ENCODE results near the gene SIPA1L3.

SIPA1L3 gene

GRCh38 chr19:37933937-37934358, 26.9 kb downstream of the SIPA1L3 start:
- ChIA-PET POLR2A (no interaction called here), CTCF (interaction anchor here (2.4 to 3.5 kb wide), 2 partner anchors 11 to 32 kb away, joined by 12 to 16 read pairs; no protein-coding TSS in a partner anchor)
- Histone ChIP-seq H3K4me3 (ENCODE audit: control insufficient read depth in 1 of 7, extremely low read depth in 1 of 7, insufficient read depth in 4 of 7, low read depth in 2 of 7, low read length in 6 of 7) (peak overlapping the region in 1 of 7 experiments; percentile 69), H3K27me3 (replicated peaks in 2 of 5; ENCODE audit: control insufficient read depth in 4 of 5, insufficient read depth in 5 of 5, low read length in 4 of 5) (no peaks in the 10 kb centered on the region), H3K9me3 (ENCODE audit: control extremely low read depth in 1 of 5, control insufficient read depth in 4 of 5, insufficient read depth in 2 of 5, low read depth in 1 of 5, low read length in 4 of 5) (peaks cover 0 to 7% (median 5%) of the 10 kb centered on the region in 5 experiments), H3K36me3 (ENCODE audit: control insufficient read depth in 4 of 4, insufficient read depth in 4 of 4, low read length in 3 of 4) (peaks cover 0 to 14% (median 8%) of the 10 kb centered on the region in 4 experiments), H3K4me1 (ENCODE audit: control extremely low read depth in 1 of 4, control insufficient read depth in 4 of 4, insufficient read depth in 4 of 4, low read length in 3 of 4) (peaks cover 7 to 56% (median 50%) of the 10 kb centered on the region in 4 experiments), H3K27ac (ENCODE audit: insufficient read depth in 1 of 2, low read depth in 1 of 2, low read length in 2 of 2, poor library complexity in 1 of 2, severe bottlenecking in 2 of 2) (no peak overlapping the region)
- WGBS (ENCODE audit: insufficient coverage), result 95% methylated on average over 7 of the region's 9 CpGs
- no peak for DNase-seq

GRCh38 chr19:37935341-37935740, 28.3 kb downstream of the SIPA1L3 start:
- H3K27ac ChIP-seq (ENCODE audit: insufficient read depth in 1 of 2, low read depth in 1 of 2, low read length in 2 of 2, poor library complexity in 1 of 2, severe bottlenecking in 2 of 2), result no peak overlapping the region
- H3K9me3 ChIP-seq (ENCODE audit: control extremely low read depth in 1 of 5, control insufficient read depth in 4 of 5, insufficient read depth in 2 of 5, low read depth in 1 of 5, low read length in 4 of 5), result peaks cover 0 to 7% (median 5%) of the 10 kb centered on the region in 5 experiments
- peaks cover 3 to 47% (median 42%) of the 10 kb centered on the region in 4 experiments for H3K4me1 ChIP-seq (ENCODE audit: control extremely low read depth in 1 of 4, control insufficient read depth in 4 of 4, insufficient read depth in 4 of 4, low read length in 3 of 4)
- CTCF ChIA-PET, result no interaction called here
- H3K27me3 ChIP-seq (replicated peaks in 2 of 5; ENCODE audit: control insufficient read depth in 4 of 5, insufficient read depth in 5 of 5, low read length in 4 of 5), result no peaks in the 10 kb centered on the region
- H3K4me3 ChIP-seq (ENCODE audit: control insufficient read depth in 1 of 7, extremely low read depth in 1 of 7, insufficient read depth in 4 of 7, low read depth in 2 of 7, low read length in 6 of 7), result no peak overlapping the region
- no peak for DNase-seq
- POLR2A ChIA-PET, result no interaction called here
- no CpG with 5 or more reads among the region's 1 CpG for WGBS (ENCODE audit: insufficient coverage)
- H3K36me3 ChIP-seq (ENCODE audit: control insufficient read depth in 4 of 4, insufficient read depth in 4 of 4, low read length in 3 of 4), result peaks cover 0 to 19% (median 8%) of the 10 kb centered on the region in 4 experiments

- POLR2A ChIA-PET, result no interaction called here
- H3K36me3 ChIP-seq (ENCODE audit: control insufficient read depth in 4 of 4, insufficient read depth in 4 of 4, low read length in 3 of 4), result peaks cover 0 to 19% (median 8%) of the 10 kb centered on the region in 4 experiments
- peaks cover 0 to 7% (median 5%) of the 10 kb centered on the region in 5 experiments for H3K9me3 ChIP-seq (ENCODE audit: control extremely low read depth in 1 of 5, control insufficient read depth in 4 of 5, insufficient read depth in 2 of 5, low read depth in 1 of 5, low read length in 4 of 5)
- WGBS (ENCODE audit: insufficient coverage), result no CpG with 5 or more reads among the region's 2 CpGs
- no peak for DNase-seq
- no peak overlapping the region for H3K27ac ChIP-seq (ENCODE audit: insufficient read depth in 1 of 2, low read depth in 1 of 2, low read length in 2 of 2, poor library complexity in 1 of 2, severe bottlenecking in 2 of 2)
- peaks cover 3 to 39% (median 37%) of the 10 kb centered on the region in 4 experiments for H3K4me1 ChIP-seq (ENCODE audit: control extremely low read depth in 1 of 4, control insufficient read depth in 4 of 4, insufficient read depth in 4 of 4, low read length in 3 of 4)
- no peaks in the 10 kb centered on the region for H3K27me3 ChIP-seq (replicated peaks in 2 of 5; ENCODE audit: control insufficient read depth in 4 of 5, insufficient read depth in 5 of 5, low read length in 4 of 5)
- CTCF ChIA-PET, result no interaction called here
- H3K4me3 ChIP-seq (ENCODE audit: control insufficient read depth in 1 of 7, extremely low read depth in 1 of 7, insufficient read depth in 4 of 7, low read depth in 2 of 7, low read length in 6 of 7), result no peak overlapping the region
Observed at GRCh38 chr19:37936166-37936565, 29.2 kb downstream of the SIPA1L3 start.

GRCh38 chr19:37936886-37937285, 29.9 kb downstream of the SIPA1L3 start:
- Histone ChIP-seq H3K36me3 (ENCODE audit: control insufficient read depth in 4 of 4, insufficient read depth in 4 of 4, low read length in 3 of 4) (peaks cover 0 to 19% (median 10%) of the 10 kb centered on the region in 4 experiments), H3K27me3 (replicated peaks in 2 of 5; ENCODE audit: control insufficient read depth in 4 of 5, insufficient read depth in 5 of 5, low read length in 4 of 5) (no peaks in the 10 kb centered on the region), H3K9me3 (ENCODE audit: control extremely low read depth in 1 of 5, control insufficient read depth in 4 of 5, insufficient read depth in 2 of 5, low read depth in 1 of 5, low read length in 4 of 5) (peaks cover 0 to 7% (median 5%) of the 10 kb centered on the region in 5 experiments), H3K4me1 (ENCODE audit: control extremely low read depth in 1 of 4, control insufficient read depth in 4 of 4, insufficient read depth in 4 of 4, low read length in 3 of 4) (peaks cover 0 to 32% (median 30%) of the 10 kb centered on the region in 4 experiments), H3K27ac (ENCODE audit: insufficient read depth in 1 of 2, low read depth in 1 of 2, low read length in 2 of 2, poor library complexity in 1 of 2, severe bottlenecking in 2 of 2) (no peak overlapping the region), H3K4me3 (ENCODE audit: control insufficient read depth in 1 of 7, extremely low read depth in 1 of 7, insufficient read depth in 4 of 7, low read depth in 2 of 7, low read length in 6 of 7) (no peak overlapping the region)
- DNase-seq, result no peak
- CTCF ChIA-PET, result no interaction called here
- POLR2A ChIA-PET, result no interaction called here
- WGBS (ENCODE audit: insufficient coverage), result 100% methylated on average over 1 of the region's 2 CpGs

GRCh38 chr19:37938353-37938752, 31.3 kb downstream of the SIPA1L3 start:
- H3K4me1 ChIP-seq (ENCODE audit: control extremely low read depth in 1 of 4, control insufficient read depth in 4 of 4, insufficient read depth in 4 of 4, low read length in 3 of 4), result peaks cover 0 to 17% (median 15%) of the 10 kb centered on the region in 4 experiments
- peak overlapping the region in 1 of 7 experiments; percentile 33 for H3K4me3 ChIP-seq (ENCODE audit: control insufficient read depth in 1 of 7, extremely low read depth in 1 of 7, insufficient read depth in 4 of 7, low read depth in 2 of 7, low read length in 6 of 7)
- no peaks in the 10 kb centered on the region for H3K27me3 ChIP-seq (replicated peaks in 2 of 5; ENCODE audit: control insufficient read depth in 4 of 5, insufficient read depth in 5 of 5, low read length in 4 of 5)
- WGBS (ENCODE audit: insufficient coverage), result no CpG with 5 or more reads among the region's 1 CpG
- peak in 2 of 3 donors; percentile 81 to 84 for DNase-seq
- peaks cover 0 to 7% (median 5%) of the 10 kb centered on the region in 5 experiments for H3K9me3 ChIP-seq (ENCODE audit: control extremely low read depth in 1 of 5, control insufficient read depth in 4 of 5, insufficient read depth in 2 of 5, low read depth in 1 of 5, low read length in 4 of 5)
- CTCF ChIA-PET, result interaction anchor here (2.8 kb wide), 1 partner anchor 36 kb away, joined by 7 read pairs; no protein-coding TSS in a partner anchor
- peaks cover 0 to 23% (median 11%) of the 10 kb centered on the region in 4 experiments for H3K36me3 ChIP-seq (ENCODE audit: control insufficient read depth in 4 of 4, insufficient read depth in 4 of 4, low read length in 3 of 4)
- H3K27ac ChIP-seq (ENCODE audit: insufficient read depth in 1 of 2, low read depth in 1 of 2, low read length in 2 of 2, poor library complexity in 1 of 2, severe bottlenecking in 2 of 2), result no peak overlapping the region
- POLR2A ChIA-PET, result no interaction called here

- WGBS (ENCODE audit: insufficient coverage), result 96% methylated on average over 6 of the region's 12 CpGs
- Histone ChIP-seq H3K9me3 (ENCODE audit: control extremely low read depth in 1 of 5, control insufficient read depth in 4 of 5, insufficient read depth in 2 of 5, low read depth in 1 of 5, low read length in 4 of 5) (no peaks in the 10 kb centered on the region), H3K27ac (ENCODE audit: insufficient read depth in 1 of 2, low read depth in 1 of 2, low read length in 2 of 2, poor library complexity in 1 of 2, severe bottlenecking in 2 of 2) (no peak overlapping the region), H3K27me3 (replicated peaks in 2 of 5; ENCODE audit: control insufficient read depth in 4 of 5, insufficient read depth in 5 of 5, low read length in 4 of 5) (no peaks in the 10 kb centered on the region), H3K36me3 (ENCODE audit: control insufficient read depth in 4 of 4, insufficient read depth in 4 of 4, low read length in 3 of 4) (peaks cover 0 to 14% (median 3%) of the 10 kb centered on the region in 4 experiments), H3K4me3 (ENCODE audit: control insufficient read depth in 1 of 7, extremely low read depth in 1 of 7, insufficient read depth in 4 of 7, low read depth in 2 of 7, low read length in 6 of 7) (no peak overlapping the region), H3K4me1 (ENCODE audit: control extremely low read depth in 1 of 4, control insufficient read depth in 4 of 4, insufficient read depth in 4 of 4, low read length in 3 of 4) (peaks cover 0 to 10% (median 4%) of the 10 kb centered on the region in 4 experiments)
- DNase-seq, result no peak
- ChIA-PET CTCF (no interaction called here), POLR2A (no interaction called here)
Observed at GRCh38 chr19:37941782-37942515, 34.9 kb downstream of the SIPA1L3 start.

- Histone ChIP-seq H3K27ac (ENCODE audit: insufficient read depth in 1 of 2, low read depth in 1 of 2, low read length in 2 of 2, poor library complexity in 1 of 2, severe bottlenecking in 2 of 2) (no peak overlapping the region), H3K27me3 (replicated peaks in 2 of 5; ENCODE audit: control insufficient read depth in 4 of 5, insufficient read depth in 5 of 5, low read length in 4 of 5) (no peaks in the 10 kb centered on the region), H3K4me1 (ENCODE audit: control extremely low read depth in 1 of 4, control insufficient read depth in 4 of 4, insufficient read depth in 4 of 4, low read length in 3 of 4) (peaks cover 0 to 8% (median 4%) of the 10 kb centered on the region in 4 experiments), H3K4me3 (ENCODE audit: control insufficient read depth in 1 of 7, extremely low read depth in 1 of 7, insufficient read depth in 4 of 7, low read depth in 2 of 7, low read length in 6 of 7) (no peak overlapping the region), H3K9me3 (ENCODE audit: control extremely low read depth in 1 of 5, control insufficient read depth in 4 of 5, insufficient read depth in 2 of 5, low read depth in 1 of 5, low read length in 4 of 5) (no peaks in the 10 kb centered on the region), H3K36me3 (ENCODE audit: control insufficient read depth in 4 of 4, insufficient read depth in 4 of 4, low read length in 3 of 4) (peaks cover 0 to 14% (median 3%) of the 10 kb centered on the region in 4 experiments)
- no peak for DNase-seq
- POLR2A ChIA-PET, result no interaction called here
- WGBS (ENCODE audit: insufficient coverage), result 85% methylated on average over 4 of the region's 6 CpGs
- CTCF ChIA-PET, result no interaction called here
Observed at GRCh38 chr19:37942516-37942902, 35.5 kb downstream of the SIPA1L3 start.

Measured in common myeloid progenitor, CD34-positive (primary cell).